ENCODE results near the gene NRP2. TPM values are rescaled to one million over a fixed set of nuclear protein-coding genes. Genes with fewer than 3 reads are reported as not detected.

The NRP2 gene
- total RNA-seq, 2 experiments from 2014 or later, result 7.1 to 8.1 TPM

DNA sequence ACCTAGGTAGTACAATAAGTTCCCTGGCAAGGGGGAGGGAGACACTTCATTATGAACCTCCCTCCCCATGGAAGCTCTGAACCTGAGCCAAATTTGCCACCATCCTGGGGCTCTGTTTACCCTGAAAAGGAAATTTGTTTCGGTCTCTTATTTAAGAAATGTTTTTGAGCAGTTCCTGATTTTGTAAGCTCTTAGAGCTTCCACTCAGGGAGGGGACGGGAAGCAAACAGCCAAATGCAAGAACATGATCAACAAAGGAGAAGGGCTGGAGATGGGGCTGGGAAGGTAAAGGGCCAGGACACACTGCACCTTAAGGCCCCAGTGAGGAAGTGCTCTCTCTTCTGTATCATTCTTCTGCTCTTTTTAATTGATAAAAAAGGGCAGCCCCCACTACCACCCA, 117.9 kb downstream of the NRP2 start:
- POLR2A ChIA-PET, result no interaction called here
- no peaks in the 10 kb centered on the region for H3K9me3 Mint-ChIP-seq
- no peak overlapping the region for H3K4me3 Mint-ChIP-seq
- no peak overlapping the region for H3K27ac Mint-ChIP-seq
- H3K4me1 Mint-ChIP-seq, result no peaks in the 10 kb centered on the region
- DNase-seq, result no peak
- no peaks in the 10 kb centered on the region for H3K27me3 Mint-ChIP-seq
- CTCF ChIA-PET, result no interaction called here
- H3K36me3 Mint-ChIP-seq (ENCODE audit: low read depth), result no peaks in the 10 kb centered on the region

DNA sequence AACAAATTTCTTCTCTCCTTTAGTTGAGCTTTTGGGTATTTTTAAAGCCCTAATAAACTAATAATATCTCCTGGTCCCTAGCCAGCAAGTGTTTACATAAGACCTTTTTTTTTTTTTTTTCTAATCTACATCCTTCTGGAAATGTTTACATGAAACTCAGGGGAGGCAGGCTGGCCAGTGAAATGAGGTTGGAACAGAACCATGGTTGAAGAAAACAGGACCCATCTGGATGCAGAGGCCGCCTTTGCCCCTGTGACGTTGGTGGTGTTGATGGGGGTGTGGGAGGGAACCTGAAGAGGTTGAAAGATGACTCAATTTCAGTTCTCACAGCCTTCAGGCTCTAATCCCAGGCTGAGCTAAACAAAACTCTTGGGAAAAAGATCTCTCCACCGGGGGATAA, 118.5 kb downstream of the NRP2 start:
- H3K4me1 Mint-ChIP-seq, result no peaks in the 10 kb centered on the region

DNA sequence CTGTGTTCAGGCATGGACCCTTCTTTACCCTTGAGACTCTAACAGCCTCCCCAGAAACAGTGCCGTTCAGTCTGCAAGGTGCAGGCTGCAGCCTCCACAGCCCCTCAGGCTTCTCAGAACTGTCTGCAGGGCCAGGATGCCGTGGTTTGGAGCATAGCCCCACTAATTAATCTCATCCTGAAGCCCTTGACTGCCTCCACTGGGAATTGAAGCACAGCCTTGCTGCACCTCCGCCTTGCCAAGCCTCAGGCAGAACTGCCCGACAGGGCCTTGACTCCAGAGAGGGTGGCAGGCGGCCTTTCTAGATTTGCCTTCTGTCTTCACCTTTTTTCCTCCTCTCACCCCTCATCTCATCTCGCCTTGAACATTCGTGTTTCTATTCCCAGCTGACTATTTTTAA, 119.8 kb downstream of the NRP2 start:
- ChIA-PET POLR2A (no interaction called here), CTCF (interaction anchor here (0.5 to 1.2 kb wide), 2 partner anchors 11 to 917 kb away, joined by 3 to 5 read pairs; no protein-coding TSS in a partner anchor)
- H3K27me3 Mint-ChIP-seq, result peaks cover 2% of the 10 kb centered on the region
- no peaks in the 10 kb centered on the region for H3K36me3 Mint-ChIP-seq (ENCODE audit: low read depth)
- H3K4me1 Mint-ChIP-seq, result no peaks in the 10 kb centered on the region
- DNase-seq, result no peak
- H3K27ac Mint-ChIP-seq, result no peak overlapping the region
- no peak overlapping the region for H3K4me3 Mint-ChIP-seq
- no peaks in the 10 kb centered on the region for H3K9me3 Mint-ChIP-seq

More for the DNA sequence above, 118.5 kb downstream of the NRP2 start:
- H3K27ac Mint-ChIP-seq, result no peak overlapping the region
- ChIA-PET POLR2A (no interaction called here), CTCF (interaction anchor here (0.7 kb wide), 1 partner anchor 10 kb away, joined by 3 read pairs; no protein-coding TSS in a partner anchor)
- H3K27me3 Mint-ChIP-seq, result no peaks in the 10 kb centered on the region
- H3K4me3 Mint-ChIP-seq, result no peak overlapping the region
- H3K9me3 Mint-ChIP-seq, result no peaks in the 10 kb centered on the region
- no peaks in the 10 kb centered on the region for H3K36me3 Mint-ChIP-seq (ENCODE audit: low read depth)
- DNase-seq, result no peak

DNA sequence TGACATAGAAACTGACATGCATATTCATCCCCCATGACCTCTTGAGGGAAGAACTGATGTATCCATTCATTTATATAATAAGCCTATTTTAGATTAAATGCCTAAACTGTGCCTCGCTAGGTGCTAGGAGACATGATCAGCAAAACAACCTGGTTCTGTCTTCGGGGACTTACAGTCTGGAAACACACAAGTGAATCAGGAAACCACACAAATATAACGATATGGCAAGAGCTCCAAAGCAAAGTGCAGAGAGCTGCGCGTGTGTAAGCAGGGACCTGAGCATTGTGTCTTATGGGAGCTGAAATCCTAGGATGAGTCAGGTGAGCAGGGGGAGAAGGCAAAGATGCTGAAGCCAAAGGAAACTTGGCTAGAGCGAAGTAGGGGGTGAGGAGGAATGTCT, 120.6 kb downstream of the NRP2 start:
- CTCF ChIA-PET, result interaction anchor here (1.2 kb wide), 1 partner anchor 10 kb away, joined by 5 read pairs; no protein-coding TSS in a partner anchor
- POLR2A ChIA-PET, result no interaction called here
- peaks cover 2% of the 10 kb centered on the region for H3K27me3 Mint-ChIP-seq
- H3K4me1 Mint-ChIP-seq, result no peaks in the 10 kb centered on the region
- DNase-seq, result no peak
- no peaks in the 10 kb centered on the region for H3K9me3 Mint-ChIP-seq
- no peaks in the 10 kb centered on the region for H3K36me3 Mint-ChIP-seq (ENCODE audit: low read depth)
- no peak overlapping the region for H3K4me3 Mint-ChIP-seq
- no peak overlapping the region for H3K27ac Mint-ChIP-seq

DNA sequence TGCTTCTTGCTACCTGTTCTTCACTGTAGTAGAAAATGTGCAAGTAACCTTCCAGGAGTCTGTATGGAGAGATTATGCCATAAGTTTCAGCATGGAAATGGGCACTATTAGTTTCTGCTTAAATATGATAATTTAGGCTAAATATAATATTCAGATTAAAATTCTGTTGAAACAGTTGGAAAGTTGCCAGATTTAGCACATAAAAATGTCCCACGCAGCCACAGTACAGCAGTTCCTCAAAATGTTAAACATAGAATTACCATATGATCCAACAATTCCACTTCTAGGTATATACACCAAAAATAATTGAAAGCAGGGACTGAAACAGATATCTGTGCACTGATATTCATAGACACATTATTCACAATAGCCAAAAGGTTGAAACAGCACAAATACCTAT, 121.2 kb downstream of the NRP2 start:
- no peak overlapping the region for H3K4me3 Mint-ChIP-seq
- H3K27me3 Mint-ChIP-seq, result peaks cover 2% of the 10 kb centered on the region
- no peaks in the 10 kb centered on the region for H3K9me3 Mint-ChIP-seq
- no peak for DNase-seq
- CTCF ChIA-PET, result no interaction called here
- no peak overlapping the region for H3K27ac Mint-ChIP-seq
- POLR2A ChIA-PET, result no interaction called here
- no peaks in the 10 kb centered on the region for H3K36me3 Mint-ChIP-seq (ENCODE audit: low read depth)
- no peaks in the 10 kb centered on the region for H3K4me1 Mint-ChIP-seq

DNA sequence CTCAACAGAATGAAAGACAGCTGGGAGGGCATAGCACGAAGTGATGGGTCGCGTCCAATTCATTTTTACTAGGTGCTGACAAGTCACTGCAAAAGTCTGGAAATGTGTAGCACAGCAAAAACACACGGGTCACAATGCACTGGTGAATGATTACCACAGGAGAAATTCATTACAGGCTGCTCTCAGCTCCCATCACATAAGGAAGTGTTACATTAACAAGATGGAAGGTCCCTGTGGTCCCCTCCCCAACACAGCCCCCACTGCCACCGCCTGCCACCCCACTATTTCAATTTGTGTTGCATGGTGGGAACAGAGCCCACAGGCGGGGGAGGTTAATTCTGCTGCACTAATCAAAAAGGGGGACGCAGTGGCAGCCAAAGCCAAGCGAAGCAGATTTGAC, 122.8 kb downstream of the NRP2 start:
- Mint-ChIP-seq H3K27me3 (peaks cover 2% of the 10 kb centered on the region), H3K4me1 (no peaks in the 10 kb centered on the region), H3K4me3 (no peak overlapping the region), H3K9me3 (no peaks in the 10 kb centered on the region), H3K27ac (no peak overlapping the region), H3K36me3 (ENCODE audit: low read depth) (no peaks in the 10 kb centered on the region)
- CTCF ChIA-PET, result no interaction called here
- POLR2A ChIA-PET, result no interaction called here
- no peak for DNase-seq

DNA sequence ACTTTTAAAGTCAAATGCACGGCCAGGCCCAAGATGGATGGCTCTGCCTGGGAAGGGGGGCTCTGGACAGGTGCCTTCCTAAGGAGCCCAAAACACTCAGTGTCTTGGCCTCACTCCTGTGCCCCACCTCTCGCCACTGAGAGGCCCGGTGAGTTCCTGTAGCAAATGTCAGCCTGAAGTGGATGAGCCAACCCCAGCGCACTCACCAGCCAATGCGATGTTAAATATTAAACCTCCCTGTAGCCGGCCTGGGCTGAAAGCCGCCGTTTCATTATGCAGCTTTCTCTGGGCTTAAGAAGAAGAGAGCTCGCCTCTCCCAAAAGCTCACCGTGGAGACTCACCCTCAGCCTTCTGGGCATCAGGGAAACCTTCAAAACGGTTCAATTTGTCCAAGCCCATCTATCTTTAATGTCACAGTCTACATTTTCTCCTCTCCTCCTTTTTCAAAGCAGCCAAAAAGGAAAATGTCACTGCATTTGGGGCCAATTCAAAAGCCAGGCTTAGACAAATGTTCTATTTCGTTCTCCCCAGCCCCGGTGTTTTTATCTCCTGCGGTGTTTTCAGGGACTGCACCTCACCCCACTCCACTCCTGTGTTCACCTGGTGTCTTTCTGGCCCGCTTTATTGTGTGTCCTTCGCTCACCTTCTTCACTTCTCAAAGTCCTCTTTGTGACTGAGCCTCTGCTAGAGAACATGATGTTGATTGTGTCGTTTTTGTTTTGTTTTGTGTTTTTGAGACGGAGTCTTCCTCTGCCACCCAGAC, 124.0 kb downstream of the NRP2 start:
- no peak for DNase-seq
- Mint-ChIP-seq H3K4me3 (no peak overlapping the region), H3K36me3 (ENCODE audit: low read depth) (no peaks in the 10 kb centered on the region), H3K27me3 (peaks cover 2% of the 10 kb centered on the region), H3K27ac (no peak overlapping the region), H3K4me1 (no peaks in the 10 kb centered on the region), H3K9me3 (no peaks in the 10 kb centered on the region)
- ChIA-PET POLR2A (no interaction called here), CTCF (no interaction called here)

DNA sequence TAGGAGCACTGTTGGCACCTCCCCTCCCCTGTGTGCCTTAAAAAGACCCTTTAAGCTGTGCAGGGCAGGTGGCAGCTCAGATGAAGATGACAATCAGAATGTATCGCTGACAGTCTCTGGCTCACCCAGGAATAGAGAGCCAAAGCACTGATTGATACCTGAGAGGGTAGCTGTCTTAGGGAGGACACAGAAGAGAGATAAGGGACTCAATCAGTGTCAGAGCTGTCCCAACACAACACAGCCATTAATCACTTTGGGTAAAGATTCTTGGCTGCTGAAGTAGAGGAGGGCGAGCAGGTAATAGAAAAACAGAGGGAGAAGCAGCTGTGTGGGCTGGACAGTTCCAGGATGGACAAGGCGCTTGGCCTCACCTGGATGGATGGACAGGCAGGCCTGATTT, 124.9 kb downstream of the NRP2 start:
- no peaks in the 10 kb centered on the region for H3K4me1 Mint-ChIP-seq
- H3K4me3 Mint-ChIP-seq, result no peak overlapping the region
- POLR2A ChIA-PET, result no interaction called here
- no peaks in the 10 kb centered on the region for H3K9me3 Mint-ChIP-seq
- CTCF ChIA-PET, result interaction anchor here (1.2 kb wide), 1 partner anchor 9 kb away, joined by 3 read pairs; no protein-coding TSS in a partner anchor
- DNase-seq, result no peak
- peaks cover 4% of the 10 kb centered on the region for H3K27me3 Mint-ChIP-seq
- no peaks in the 10 kb centered on the region for H3K36me3 Mint-ChIP-seq (ENCODE audit: low read depth)
- H3K27ac Mint-ChIP-seq, result no peak overlapping the region

DNA sequence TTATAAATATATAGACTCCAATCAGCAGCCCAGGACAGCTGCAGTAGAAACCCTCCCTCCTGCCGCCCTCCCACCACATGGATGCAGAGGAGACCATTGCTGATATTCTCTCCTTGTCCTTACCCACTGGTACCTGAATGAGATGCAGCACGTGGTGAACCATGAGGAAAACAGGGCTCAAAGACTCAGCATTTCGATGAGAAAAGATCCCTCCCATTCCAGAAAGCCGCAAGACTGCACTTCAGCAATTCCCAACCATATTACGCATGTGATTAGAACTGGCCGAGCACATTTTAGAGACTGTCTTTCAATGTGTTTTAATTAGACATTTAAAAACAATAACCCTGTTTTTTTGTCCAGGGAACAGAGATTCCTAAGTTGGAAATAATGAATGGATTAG, 125.5 kb downstream of the NRP2 start:
- no peak for DNase-seq
- peaks cover 4% of the 10 kb centered on the region for H3K27me3 Mint-ChIP-seq
- H3K36me3 Mint-ChIP-seq (ENCODE audit: low read depth), result no peaks in the 10 kb centered on the region
- ChIA-PET POLR2A (no interaction called here), CTCF (interaction anchor here (1.2 kb wide), 1 partner anchor 9 kb away, joined by 3 read pairs; no protein-coding TSS in a partner anchor)
- no peaks in the 10 kb centered on the region for H3K4me1 Mint-ChIP-seq
- no peak overlapping the region for H3K4me3 Mint-ChIP-seq
- no peak overlapping the region for H3K27ac Mint-ChIP-seq
- H3K9me3 Mint-ChIP-seq, result no peaks in the 10 kb centered on the region

DNA sequence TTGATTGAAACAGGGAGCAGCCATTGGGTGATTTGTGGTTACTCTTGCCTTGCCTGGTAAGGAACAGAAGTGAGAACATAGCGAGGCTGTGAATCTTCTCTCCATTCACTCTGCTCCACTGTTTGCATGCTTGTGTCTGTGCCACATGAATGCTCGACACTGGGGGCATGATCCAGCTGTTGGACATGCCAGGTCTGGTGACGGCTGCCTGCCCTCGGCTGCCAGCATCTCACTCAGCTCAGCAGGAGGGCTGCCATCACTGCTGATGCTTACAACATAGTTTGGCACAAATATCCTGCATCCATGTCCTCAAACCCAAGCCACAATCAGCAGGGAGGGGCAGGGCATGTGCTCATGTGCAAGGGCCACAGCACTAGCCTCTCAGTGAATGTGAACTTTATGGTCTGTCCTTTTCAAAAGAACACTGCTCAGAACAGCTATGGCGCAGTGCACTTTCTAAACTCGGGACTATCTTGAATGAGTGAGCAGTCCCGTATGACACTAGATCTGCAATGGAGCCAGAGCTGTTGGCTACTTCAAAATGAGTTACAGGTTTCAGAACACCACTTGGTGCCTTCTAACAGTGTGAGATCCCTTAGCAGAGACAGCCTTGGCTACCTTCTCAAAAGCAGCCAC, 126.3 kb downstream of the NRP2 start:
- no peak overlapping the region for H3K27ac Mint-ChIP-seq
- no peak overlapping the region for H3K4me3 Mint-ChIP-seq
- no peaks in the 10 kb centered on the region for H3K4me1 Mint-ChIP-seq
- H3K9me3 Mint-ChIP-seq, result no peaks in the 10 kb centered on the region
- ChIA-PET POLR2A (interaction anchor here (0.5 kb wide), 1 partner anchor 13 kb away, joined by 3 read pairs; no protein-coding TSS in a partner anchor), CTCF (interaction anchor here (1.2 kb wide), 1 partner anchor 8 kb away, joined by 3 read pairs; no protein-coding TSS in a partner anchor)
- peaks cover 4% of the 10 kb centered on the region for H3K27me3 Mint-ChIP-seq
- no peaks in the 10 kb centered on the region for H3K36me3 Mint-ChIP-seq (ENCODE audit: low read depth)
- no peak for DNase-seq

DNA sequence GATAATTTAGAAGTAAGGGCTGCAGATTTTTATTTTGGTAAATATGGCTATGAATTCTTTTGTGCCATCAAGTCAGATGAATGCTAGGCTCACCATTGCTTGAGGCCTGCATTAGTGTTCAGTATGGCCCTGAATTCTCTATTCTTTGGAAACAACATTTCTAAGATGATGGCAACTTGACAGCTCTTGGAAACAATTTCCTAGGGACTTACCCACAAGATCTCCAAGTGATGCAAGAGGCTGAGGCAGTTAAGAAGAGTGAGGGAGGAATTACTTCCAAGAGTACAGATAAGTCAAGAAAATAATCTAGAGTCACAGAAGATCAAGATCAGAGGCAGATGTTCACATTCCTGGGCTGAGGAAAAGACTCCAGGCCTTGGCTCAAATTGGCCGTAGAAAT, 129.1 kb downstream of the NRP2 start:
- Mint-ChIP-seq H3K9me3 (no peaks in the 10 kb centered on the region), H3K36me3 (ENCODE audit: low read depth) (no peaks in the 10 kb centered on the region), H3K4me3 (no peak overlapping the region), H3K4me1 (no peaks in the 10 kb centered on the region), H3K27ac (no peak overlapping the region), H3K27me3 (peaks cover 8% of the 10 kb centered on the region)
- ChIA-PET POLR2A (no interaction called here), CTCF (no interaction called here)
- DNase-seq, result no peak

DNA sequence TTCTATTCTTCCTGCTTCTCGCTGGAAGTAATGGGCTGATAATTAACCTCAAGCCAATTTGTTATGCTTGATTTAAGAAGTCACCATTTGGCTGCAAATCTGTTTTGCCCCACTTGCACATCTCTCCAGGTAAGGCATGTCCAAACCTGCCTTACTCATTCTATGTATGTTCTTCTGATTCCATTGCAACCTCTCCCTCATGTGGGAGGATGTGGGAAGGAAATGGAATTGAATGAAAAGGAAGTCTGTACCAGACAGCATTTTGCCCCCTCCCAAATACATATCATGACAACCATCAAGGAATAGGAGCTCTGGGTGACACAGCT, 131.7 kb downstream of the NRP2 start:
- ChIA-PET POLR2A (no interaction called here), CTCF (no interaction called here)
- no peak overlapping the region for H3K4me3 Mint-ChIP-seq
- H3K27me3 Mint-ChIP-seq, result peaks cover 12% of the 10 kb centered on the region
- DNase-seq, result no peak
- no peaks in the 10 kb centered on the region for H3K9me3 Mint-ChIP-seq
- no peaks in the 10 kb centered on the region for H3K4me1 Mint-ChIP-seq
- H3K27ac Mint-ChIP-seq, result no peak overlapping the region
- H3K36me3 Mint-ChIP-seq (ENCODE audit: low read depth), result no peaks in the 10 kb centered on the region

DNA sequence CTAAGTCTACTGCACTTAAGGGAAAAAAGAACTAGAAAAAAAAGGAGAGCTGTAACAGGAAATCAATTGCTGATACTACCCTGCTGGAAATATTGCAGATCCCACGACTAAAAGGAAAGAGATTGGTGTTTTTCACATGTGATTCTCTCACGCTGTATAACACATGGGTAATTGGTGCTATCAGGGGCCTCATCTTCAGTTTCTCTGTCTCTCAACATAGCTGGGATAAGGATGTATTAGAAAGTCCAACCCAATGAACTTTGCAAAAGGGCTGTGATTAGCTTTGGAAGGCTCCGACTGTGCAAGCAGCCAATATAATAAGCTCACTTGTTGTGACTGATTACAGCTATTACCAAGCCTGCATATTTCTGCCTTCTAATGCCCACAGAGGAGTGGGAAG, 133.4 kb downstream of the NRP2 start:
- no peaks in the 10 kb centered on the region for H3K36me3 Mint-ChIP-seq (ENCODE audit: low read depth)
- POLR2A ChIA-PET, result no interaction called here
- H3K4me1 Mint-ChIP-seq, result no peaks in the 10 kb centered on the region
- no peak overlapping the region for H3K27ac Mint-ChIP-seq
- H3K27me3 Mint-ChIP-seq, result peaks cover 12% of the 10 kb centered on the region
- H3K9me3 Mint-ChIP-seq, result no peaks in the 10 kb centered on the region
- H3K4me3 Mint-ChIP-seq, result no peak overlapping the region
- DNase-seq, result no peak
- CTCF ChIA-PET, result interaction anchor here (0.7 to 1.8 kb wide), 4 partner anchors 8 to 94 kb away, joined by 3 read pairs; no protein-coding TSS in a partner anchor

Data from activated CD4-positive, alpha-beta T cell treated with anti-CD3 and anti-CD28 coated beads, Interleukin-2, amount 10 ng/mL, durations not matched to agents 7 days and 5 days (primary cell).